Fibroblast of lung (primary cell): ENCODE data around the gene GNAZ.

Source experiments
- CTCF ChIP-seq, 2 donors: IDR thresholded peaks in 1 of 2; conservative IDR thresholded peaks in 1 of 2; 1 replicate in 1 of 2; 2 replicates in 1 of 2; pipeline ENCODE4 v1.5.1; 2011 to 2012; ENCODE audit warnings: low read length in 2 of 2, control low read depth in 1 of 2, inconsistent platforms in 1 of 2, low read depth in 1 of 2, mild to moderate bottlenecking in 1 of 2
- EZH2 ChIP-seq: IDR thresholded peaks from 2 replicates; pipeline ENCODE4 v1.5.1; 2012; ENCODE audit warnings: low read length, control low read depth, mild to moderate bottlenecking; ENCODE audit errors: missing control alignments

- TF ChIP-seq CTCF (conservative IDR thresholded peaks at IDR 0.05 in 1 of 2, IDR thresholded peaks at IDR 0.05 in 1 of 2; ENCODE audit: low read depth in 1 of 2, low read length in 2 of 2): no peak
- TF ChIP-seq EZH2: no peak
These were observed 14.7 kb upstream of the GNAZ start for GRCh38 chr22:23055449-23056179.
